K562 (cell line): ENCODE measurements around the gene JAKMIP2. TPM values are rescaled to one million over a fixed set of nuclear protein-coding genes. Genes with fewer than 3 reads are reported as not detected.
A peak's percentile ranks its signal among the peaks of the same experiment; 100 is the strongest.
"Not testable (repeated sequence)": the region's sequence is repeated elsewhere in the genome, so short reads cannot be mapped to it uniquely, and the experiment has no call there.

Experiments
- ATAC-seq: fragments of 200-7000 bp; cut with Tn5 transposase; 3 replicates; pipeline ENCODE4 v1.9.1; 2020; ENCODE audit warnings: moderate library complexity
- BruUV-seq: library from RNA; stranded (reverse); fragments of 400-500 nt; replicated peaks from 2 replicates; lab custom pipeline; 2021; lab: Mats Ljungman, UMichigan
- CTCF ChIA-PET: fragments of 300-600 bp; formaldehyde crosslinking; extraction: SDS; loops from one replicate; lab custom pipeline; 2021; ENCODE audit warnings: low intra/inter-chr PET ratio; lab: Yijun Ruan, JAX
- POLR2A ChIA-PET: fragments of 300-600, 350-650 bp; sonication (Branson Sonifier 250); formaldehyde crosslinking; extraction: SDS; loops from one replicate; lab custom pipeline; 2021; ENCODE audit warnings: antibody characterized with exemption, inconsistent platforms; lab: Yijun Ruan, JAX
- DNase-seq, 4 experiments: peaks; one replicate each; pipeline versions ENCODE4 v3.0.0 to v3.0.0-alpha.2; 2011 to 2018; ENCODE audit warnings: low spot score in 3 of 4, mixed read lengths in 3 of 4; ENCODE audit errors: extremely low read depth in 1 of 4
- FAIRE-seq: peaks from 2 replicates; lab custom pipeline; 2011; peaks lifted over from hg19 to GRCh38; lab: Jason Lieb, UNC
- H2AFZ ChIP-seq: 2 replicates; pipeline ENCODE4 v1.6.0; 2011; ENCODE audit warnings: low read depth, low read length, control low read depth, inconsistent platforms
- H3K27ac ChIP-seq: fragments of 200-600 bp; 3 replicates; pipeline ENCODE4 v1.8.0; 2011; ENCODE audit warnings: low read depth, mild to moderate bottlenecking, control low read depth, inconsistent platforms, low read length, moderate library complexity, mixed read lengths; ENCODE audit errors: extremely low read depth
- H3K27me3 ChIP-seq, 2 experiments: fragments of 300-600 bp in 1 of 2; 2 replicates in 1 of 2; 3 replicates in 1 of 2; pipeline versions ENCODE4 v1.6.0 to v1.8.0; 2011; ENCODE audit warnings: inconsistent platforms in 2 of 2, low read length in 2 of 2, mild to moderate bottlenecking in 1 of 2, mixed read lengths in 1 of 2, moderate library complexity in 1 of 2; ENCODE audit not compliant: control insufficient read depth in 2 of 2, insufficient read depth in 2 of 2
- H3K36me3 ChIP-seq: fragments of 300-600 bp; 3 replicates; pipeline ENCODE4 v1.8.0; 2011; ENCODE audit warnings: mild to moderate bottlenecking, low read length, inconsistent platforms; ENCODE audit not compliant: control insufficient read depth, insufficient read depth
- H3K4me1 ChIP-seq, 2 experiments: fragments of 200-600 bp in 1 of 2; replicated peaks in 1 of 2; 2 replicates in 1 of 2; 3 replicates in 1 of 2; pipeline versions ENCODE4 v1.5.1 to v1.8.0; 2011; ENCODE audit warnings: inconsistent platforms in 2 of 2, low read length in 2 of 2, mild to moderate bottlenecking in 1 of 2, mixed read lengths in 1 of 2, moderate library complexity in 1 of 2; ENCODE audit not compliant: control insufficient read depth in 2 of 2, insufficient read depth in 2 of 2
- H3K4me2 ChIP-seq: 2 replicates; pipeline ENCODE4 v1.6.1; 2011; ENCODE audit warnings: low read length, control low read depth, inconsistent platforms, mixed read lengths; ENCODE audit not compliant: insufficient read depth
- H3K4me3 ChIP-seq: fragments of 200-600 bp; sonication (generic), shearing (Covaris generic); 2 replicates; pipeline ENCODE4 v1.5.1; 2016; ENCODE audit warnings: control low read depth, inconsistent platforms
- H3K79me2 ChIP-seq: fragments of 200-600 bp; 3 replicates; pipeline ENCODE4 v1.8.0; 2011; ENCODE audit warnings: low read length, inconsistent platforms; ENCODE audit not compliant: control insufficient read depth, insufficient read depth
- H3K9ac ChIP-seq, 2 experiments: 2 replicates each; pipeline versions ENCODE4 v1.6.0 to v1.6.1; 2011; ENCODE audit warnings: low read depth in 2 of 2, low read length in 2 of 2, control low read depth in 1 of 2, inconsistent platforms in 1 of 2, mild to moderate bottlenecking in 1 of 2, mixed read lengths in 1 of 2; ENCODE audit not compliant: insufficient read depth in 1 of 2
- H3K9me1 ChIP-seq: one replicate; pipeline ENCODE4 v1.6.0; 2011; ENCODE audit warnings: inconsistent platforms, mild to moderate bottlenecking, low read length, moderate library complexity; ENCODE audit not compliant: control insufficient read depth, insufficient read depth
- H3K9me3 ChIP-seq: replicated peaks from 2 replicates; pipeline ENCODE4 v1.5.1; 2011; ENCODE audit warnings: low read depth, low read length, inconsistent platforms; ENCODE audit not compliant: control insufficient read depth, insufficient read depth
- H4K20me1 ChIP-seq: replicated peaks from 2 replicates; pipeline ENCODE4 v1.6.1; 2011; ENCODE audit warnings: low read length, inconsistent platforms, mixed read lengths; ENCODE audit not compliant: control insufficient read depth, insufficient read depth
- DEAF1 ChIP-seq: fragments of 450-650 bp; formaldehyde crosslinking; IDR thresholded peaks from 2 replicates; pipeline ENCODE4 v1.4.0; 2020; ENCODE audit warnings: mild to moderate bottlenecking, moderate library complexity
- WGBS: fragments of 100-300 bp; shearing (Covaris generic); methylation state at CpG from one replicate; pipeline ENCODE4 v1.1.6; 2016; ENCODE audit warnings: low coverage, mixed read lengths; ENCODE audit not compliant: insufficient coverage; ENCODE audit errors: missing lambda C conversion rate; 5-methylcytosine and 5-hydroxymethylcytosine counted together
- in situ Hi-C: fragments of 300-500 bp; cut with MboI; formaldehyde crosslinking; loops from 4 replicates; pipeline ENCODE4 v1.15.0; 2018; ENCODE audit warnings: inconsistent platforms, mixed read lengths
- intact Hi-C: fragments of 100-400 bp; cut with micrococcal nuclease; formaldehyde crosslinking; loops from 2 replicates; pipeline ENCODE4 v1.14.2; 2022
- polyA plus RNA-seq, 8 experiments: library from polyadenylated mRNA; depleted of rRNA in 4 of 8; stranded (reverse) in 5 of 8; unstranded in 3 of 8; fragments of >200 nt; fragmentation: Nextera tagmentation in 2 of 8; fragmentation: Illumina TruSeq in 1 of 8; extraction: Ambion mirVana in 2 of 8; extraction: Trizol in 1 of 8; gene quantifications; 2 replicates each; pipeline versions ENCODE4 v1.2.1 to v1.2.3, GENCODE V29; 2011 to 2014; ENCODE audit warnings: inconsistent platforms in 1 of 8, missing spikeins in 1 of 8
- total RNA-seq, 7 experiments: library from RNA; depleted of rRNA in 6 of 7; stranded (reverse); fragments of >200 nt in 6 of 7; fragmentation: Illumina TruSeq in 2 of 7; extraction: Trizol in 2 of 7; gene quantifications; 2 replicates each; pipeline versions ENCODE4 v1.2.1 to v1.2.3, GENCODE V29; 2011 to 2021; ENCODE audit warnings: low replicate concordance in 1 of 7

Gene JAKMIP2
- total and polyA plus RNA-seq, 9 of the 15 experiments (the other 6 are each of a cell fraction or from before 2014, with no cell fraction given), result not detected

- peak; percentile 77; the same call in 1 of the 2 replicates for TF ChIP-seq DEAF1 (CRISPR knock-in tag)
These were observed 40.4 kb upstream of the JAKMIP2 start (continued) for GRCh38 chr5:147822686-147823491.

- 3% methylated on average over 3 of the region's 3 CpGs for WGBS
- H3K9me3 ChIP-seq, H3K9me1 ChIP-seq, FAIRE-seq, H3K36me3 ChIP-seq, DNase-seq, POLR2A ChIA-PET, in situ Hi-C loops, H3K79me2 ChIP-seq, ATAC-seq, H3K27me3 ChIP-seq, H3K4me3 ChIP-seq, H3K27ac ChIP-seq, H3K4me2 ChIP-seq, H4K20me1 ChIP-seq, H3K4me1 ChIP-seq, H3K9ac ChIP-seq, BruUV-seq, H2AFZ ChIP-seq: not testable (repeated sequence)
- intact Hi-C loops, result loop anchor here (1.0 kb wide), 1 partner anchor 194 kb away; no protein-coding TSS in a partner anchor
- CTCF ChIA-PET, result interaction anchor here (1.1 kb wide), 1 partner anchor 194 kb away, joined by 8 read pairs; no protein-coding TSS in a partner anchor
These were observed 39.7 kb upstream of the JAKMIP2 start for GRCh38 chr5:147822222-147822621.
